ENCODE results near the gene AGBL4. TPM values are rescaled to one million over a fixed set of nuclear protein-coding genes. Genes with fewer than 3 reads are reported as not detected.

Gene AGBL4
- polyA plus RNA-seq, 4 donors, result 0.10 to 0.16 TPM; not detected in 2

DNA sequence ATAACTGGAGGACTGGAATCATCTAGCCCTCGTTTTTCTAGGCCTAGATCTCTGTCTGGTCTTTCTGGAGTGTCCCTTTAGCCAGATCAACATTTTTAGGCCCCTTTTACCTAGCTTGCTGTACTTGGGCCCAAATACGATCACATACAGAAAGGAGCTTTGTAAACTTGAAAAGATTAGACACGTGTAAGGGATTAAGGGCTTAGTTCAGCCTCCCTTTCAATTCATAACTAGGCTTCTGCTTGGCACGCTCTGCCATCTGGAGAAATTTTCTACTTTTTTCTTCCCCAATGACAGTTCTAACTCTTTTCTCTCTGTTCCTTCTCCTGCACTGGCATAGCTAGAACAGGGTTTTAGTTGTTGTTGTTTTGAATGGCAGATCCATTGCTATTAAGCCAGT lies 1093.7 kb downstream of the AGBL4 start:
- Histone ChIP-seq H3K27ac (ENCODE audit: low read depth in 1 of 3, low read length in 2 of 3) (no peak overlapping the region), H3K9me3 (ENCODE audit: control insufficient read depth in 2 of 2, insufficient read depth in 1 of 2, low read depth in 1 of 2, low read length in 1 of 2) (no peaks in the 10 kb centered on the region), H3K4me3 (ENCODE audit: low read depth in 1 of 3, low read length in 3 of 3) (no peak overlapping the region), H3K4me1 (ENCODE audit: control insufficient read depth in 3 of 3, insufficient read depth in 2 of 3, low read depth in 1 of 3, low read length in 2 of 3) (no peaks in the 10 kb centered on the region), H3K27me3 (ENCODE audit: control insufficient read depth in 3 of 3, insufficient read depth in 3 of 3, low read length in 3 of 3) (no peaks in the 10 kb centered on the region), H3K36me3 (ENCODE audit: control insufficient read depth in 3 of 3, insufficient read depth in 2 of 3, low read depth in 1 of 3, low read length in 3 of 3) (no peaks in the 10 kb centered on the region)
- DNase-seq (no peak), FAIRE-seq (no peak)
- 54 to 69% (median 64%) methylated on average over 4 of the region's 4 CpGs for WGBS, 3 donors

DNA sequence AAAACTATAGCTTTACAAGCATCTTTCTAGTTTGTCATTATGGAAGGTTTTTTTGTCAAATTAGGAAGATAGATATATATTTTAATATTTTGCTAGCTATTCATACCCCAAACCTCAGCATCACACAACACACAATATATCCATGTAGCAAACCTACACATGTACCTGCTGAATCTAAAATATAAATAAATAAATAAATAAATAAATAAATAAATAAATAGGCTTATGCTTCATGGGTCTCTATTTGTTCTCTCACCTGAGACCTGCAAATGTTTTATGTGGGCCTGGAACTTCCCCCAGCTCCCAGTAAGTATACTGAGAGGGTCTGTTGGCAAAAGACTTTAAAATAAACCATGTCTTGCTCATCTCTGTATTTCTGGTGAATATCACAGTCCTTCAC lies 1099.7 kb downstream of the AGBL4 start:
- H3K27ac ChIP-seq (ENCODE audit: low read depth in 1 of 3, low read length in 2 of 3), result no peak overlapping the region
- H3K36me3 ChIP-seq (ENCODE audit: control insufficient read depth in 3 of 3, insufficient read depth in 2 of 3, low read depth in 1 of 3, low read length in 3 of 3), result no peaks in the 10 kb centered on the region
- no peaks in the 10 kb centered on the region for H3K9me3 ChIP-seq (ENCODE audit: control insufficient read depth in 2 of 2, insufficient read depth in 1 of 2, low read depth in 1 of 2, low read length in 1 of 2)
- H3K4me1 ChIP-seq (ENCODE audit: control insufficient read depth in 3 of 3, insufficient read depth in 2 of 3, low read depth in 1 of 3, low read length in 2 of 3), result no peaks in the 10 kb centered on the region
- FAIRE-seq, result no peak
- H3K4me3 ChIP-seq (ENCODE audit: low read depth in 1 of 3, low read length in 3 of 3), result no peak overlapping the region
- H3K27me3 ChIP-seq (ENCODE audit: control insufficient read depth in 3 of 3, insufficient read depth in 3 of 3, low read length in 3 of 3), result no peaks in the 10 kb centered on the region
- no peak for DNase-seq

DNA sequence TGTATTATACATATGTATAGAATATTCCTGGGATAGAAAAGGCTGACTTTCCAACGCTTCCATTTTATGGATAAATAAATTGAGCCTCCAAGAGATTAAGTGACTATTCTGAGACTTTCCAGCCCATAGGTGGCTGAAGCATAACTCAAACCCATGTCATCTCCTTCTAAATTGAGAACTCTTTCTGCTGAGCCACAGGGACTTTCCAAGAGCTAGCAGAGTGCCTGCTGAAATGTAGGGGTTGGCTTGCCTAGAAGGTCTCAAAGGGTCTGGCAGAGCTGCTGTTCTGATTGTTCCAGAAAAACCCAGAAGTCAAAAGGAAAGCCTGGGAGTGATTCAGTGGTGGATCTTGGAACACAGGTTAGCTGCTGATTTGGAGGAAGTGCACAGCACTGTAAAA lies 1100.6 kb downstream of the AGBL4 start:
- no peaks in the 10 kb centered on the region for H3K9me3 ChIP-seq (ENCODE audit: control insufficient read depth in 2 of 2, insufficient read depth in 1 of 2, low read depth in 1 of 2, low read length in 1 of 2)
- FAIRE-seq, result no peak
- DNase-seq, result no peak
- H3K27me3 ChIP-seq (ENCODE audit: control insufficient read depth in 3 of 3, insufficient read depth in 3 of 3, low read length in 3 of 3), result no peaks in the 10 kb centered on the region
- H3K4me3 ChIP-seq (ENCODE audit: low read depth in 1 of 3, low read length in 3 of 3), result no peak overlapping the region
- H3K36me3 ChIP-seq (ENCODE audit: control insufficient read depth in 3 of 3, insufficient read depth in 2 of 3, low read depth in 1 of 3, low read length in 3 of 3), result no peaks in the 10 kb centered on the region
- 92 to 100% (median 94%) methylated on average over 1 of the region's 1 CpG for WGBS, 3 donors
- H3K4me1 ChIP-seq (ENCODE audit: control insufficient read depth in 3 of 3, insufficient read depth in 2 of 3, low read depth in 1 of 3, low read length in 2 of 3), result no peaks in the 10 kb centered on the region
- no peak overlapping the region for H3K27ac ChIP-seq (ENCODE audit: low read depth in 1 of 3, low read length in 2 of 3)

DNA sequence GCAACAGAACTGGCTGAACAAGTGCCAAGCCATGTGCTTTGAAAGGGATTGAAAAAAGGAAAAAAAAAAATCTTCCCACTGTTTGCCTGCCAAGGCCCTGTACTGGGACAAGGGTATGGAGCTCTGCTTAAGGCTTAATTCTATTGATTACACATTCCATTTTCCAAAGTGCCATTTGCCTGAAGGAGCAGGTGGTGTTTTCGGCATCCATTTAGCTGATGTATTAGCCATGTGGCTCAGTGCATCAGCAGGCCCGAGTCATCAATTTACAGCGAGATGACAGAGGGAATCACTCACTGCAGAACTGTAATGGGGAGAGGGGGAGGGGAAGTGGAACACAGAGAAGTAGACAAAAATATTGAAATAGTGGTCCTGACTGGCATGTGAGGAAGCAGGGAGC lies 1102.9 kb downstream of the AGBL4 start:
- no peak overlapping the region for H3K27ac ChIP-seq (ENCODE audit: low read depth in 1 of 3, low read length in 2 of 3)
- no peak overlapping the region for H3K4me3 ChIP-seq (ENCODE audit: low read depth in 1 of 3, low read length in 3 of 3)
- WGBS, 3 donors, result 80 to 85% (median 82%) methylated on average over 3 of the region's 3 CpGs
- H3K9me3 ChIP-seq (ENCODE audit: control insufficient read depth in 2 of 2, insufficient read depth in 1 of 2, low read depth in 1 of 2, low read length in 1 of 2), result no peaks in the 10 kb centered on the region
- H3K36me3 ChIP-seq (ENCODE audit: control insufficient read depth in 3 of 3, insufficient read depth in 2 of 3, low read depth in 1 of 3, low read length in 3 of 3), result no peaks in the 10 kb centered on the region
- no peak for DNase-seq
- FAIRE-seq, result no peak
- no peaks in the 10 kb centered on the region for H3K4me1 ChIP-seq (ENCODE audit: control insufficient read depth in 3 of 3, insufficient read depth in 2 of 3, low read depth in 1 of 3, low read length in 2 of 3)
- no peaks in the 10 kb centered on the region for H3K27me3 ChIP-seq (ENCODE audit: control insufficient read depth in 3 of 3, insufficient read depth in 3 of 3, low read length in 3 of 3)

DNA sequence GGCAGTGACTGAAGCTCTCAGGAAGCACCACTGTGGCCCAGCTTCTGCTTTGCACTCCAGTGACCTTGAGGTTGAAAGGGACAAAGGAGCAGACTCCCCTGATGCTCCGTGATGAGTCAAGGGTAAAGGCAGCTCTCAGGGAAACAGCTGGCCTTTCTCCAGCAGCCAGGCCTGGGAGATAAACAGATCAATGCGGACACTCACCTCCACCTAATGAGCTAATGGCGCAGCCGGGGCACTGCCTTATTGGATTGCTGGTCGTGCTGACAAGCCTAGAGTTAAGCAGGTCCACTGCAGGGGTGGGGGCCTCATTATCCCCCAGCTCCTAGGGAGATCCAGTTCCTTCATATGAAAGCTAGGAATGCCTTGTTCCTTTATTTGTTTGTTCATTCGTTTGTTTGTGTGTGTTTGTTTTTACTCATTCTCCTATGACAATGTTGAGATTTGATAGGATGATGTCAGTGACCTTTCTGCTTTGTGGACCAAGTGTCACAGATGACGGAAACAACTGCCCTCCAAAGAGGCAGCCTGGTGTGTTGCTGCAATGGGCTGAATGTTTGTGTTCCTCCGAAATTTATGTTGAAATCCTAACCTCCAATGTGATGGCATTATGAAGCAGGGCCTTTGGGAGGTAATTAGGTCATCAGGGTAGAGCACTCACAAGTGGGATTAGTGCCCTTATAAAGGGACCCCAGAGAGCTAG lies 1105.7 kb downstream of the AGBL4 start:
- 63 to 70% (median 70%) methylated on average over 8 of the region's 8 CpGs for WGBS, 3 donors
- DNase-seq (no peak), FAIRE-seq (no peak)
- Histone ChIP-seq H3K9me3 (ENCODE audit: control insufficient read depth in 2 of 2, insufficient read depth in 1 of 2, low read depth in 1 of 2, low read length in 1 of 2) (no peaks in the 10 kb centered on the region), H3K36me3 (ENCODE audit: control insufficient read depth in 3 of 3, insufficient read depth in 2 of 3, low read depth in 1 of 3, low read length in 3 of 3) (no peaks in the 10 kb centered on the region), H3K4me3 (ENCODE audit: low read depth in 1 of 3, low read length in 3 of 3) (no peak overlapping the region), H3K27ac (ENCODE audit: low read depth in 1 of 3, low read length in 2 of 3) (no peak overlapping the region), H3K4me1 (ENCODE audit: control insufficient read depth in 3 of 3, insufficient read depth in 2 of 3, low read depth in 1 of 3, low read length in 2 of 3) (no peaks in the 10 kb centered on the region), H3K27me3 (ENCODE audit: control insufficient read depth in 3 of 3, insufficient read depth in 3 of 3, low read length in 3 of 3) (no peaks in the 10 kb centered on the region)

DNA sequence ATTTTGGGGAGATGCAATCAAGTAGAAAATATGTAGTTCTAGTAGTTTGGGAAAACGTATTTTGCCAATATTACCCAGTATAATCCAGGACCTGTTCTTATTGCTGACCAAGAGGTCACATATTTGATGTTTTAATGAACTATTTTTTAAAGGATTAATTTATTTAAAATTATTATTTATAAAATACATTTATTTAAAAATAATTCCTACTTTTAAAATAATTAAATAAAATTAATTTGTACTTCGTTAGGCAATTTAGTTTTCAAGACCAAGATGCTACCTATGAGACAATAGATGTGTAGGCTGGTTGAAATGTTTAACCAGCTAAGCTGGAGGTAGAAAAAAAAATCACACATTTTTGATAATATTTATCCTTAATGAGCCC lies 1106.7 kb downstream of the AGBL4 start:
- Histone ChIP-seq H3K4me3 (ENCODE audit: low read depth in 1 of 3, low read length in 3 of 3) (no peak overlapping the region), H3K27me3 (ENCODE audit: control insufficient read depth in 3 of 3, insufficient read depth in 3 of 3, low read length in 3 of 3) (no peaks in the 10 kb centered on the region), H3K4me1 (ENCODE audit: control insufficient read depth in 3 of 3, insufficient read depth in 2 of 3, low read depth in 1 of 3, low read length in 2 of 3) (no peaks in the 10 kb centered on the region), H3K9me3 (ENCODE audit: control insufficient read depth in 2 of 2, insufficient read depth in 1 of 2, low read depth in 1 of 2, low read length in 1 of 2) (no peaks in the 10 kb centered on the region), H3K27ac (ENCODE audit: low read depth in 1 of 3, low read length in 2 of 3) (no peak overlapping the region), H3K36me3 (ENCODE audit: control insufficient read depth in 3 of 3, insufficient read depth in 2 of 3, low read depth in 1 of 3, low read length in 3 of 3) (no peaks in the 10 kb centered on the region)
- FAIRE-seq (no peak), DNase-seq (no peak)
- 80 to 90% (median 85%) methylated on average over 2 of the region's 2 CpGs for WGBS, 3 donors

DNA sequence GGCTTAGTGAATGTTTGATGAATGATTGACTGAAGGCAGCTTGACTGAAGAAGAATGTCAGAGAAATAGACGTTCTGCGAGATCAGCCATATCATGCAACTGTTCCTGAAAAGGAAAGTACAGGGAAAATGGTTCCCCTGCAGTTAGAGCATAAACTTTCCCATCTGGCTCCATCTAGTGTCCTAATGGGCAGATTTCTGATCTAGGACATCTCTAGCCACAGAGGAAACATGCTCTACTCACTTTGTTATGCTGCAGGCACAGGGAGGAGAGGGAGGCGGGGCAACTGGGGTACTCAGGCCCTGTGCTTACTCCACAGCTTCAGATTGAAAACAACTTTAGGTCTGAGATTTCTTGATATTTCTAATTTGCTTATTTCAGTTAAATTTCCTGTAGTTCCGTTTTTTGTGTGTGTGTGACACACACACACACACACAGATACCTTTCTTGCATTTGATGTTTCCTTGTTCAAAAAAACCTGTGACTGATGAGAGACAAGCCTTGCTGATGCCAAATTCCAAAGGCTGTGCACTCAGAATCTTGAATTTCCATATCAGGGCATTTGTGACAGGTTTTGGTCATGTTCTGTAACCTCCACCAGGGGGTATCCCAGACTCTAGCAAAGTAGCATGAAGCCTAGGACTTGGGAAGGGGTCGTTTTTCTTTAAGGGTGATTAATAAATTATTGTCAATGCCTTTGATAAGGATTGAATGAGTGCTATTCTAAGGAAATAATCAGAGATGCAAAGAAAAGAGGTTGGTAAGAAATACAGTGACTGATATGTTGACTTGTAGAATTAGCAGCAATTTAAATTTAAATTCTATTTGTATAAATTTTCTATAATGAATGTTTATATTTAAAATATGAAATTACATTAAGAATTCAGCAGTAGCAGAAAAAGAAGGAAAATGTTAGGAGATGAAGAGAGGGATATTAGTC lies 1107.4 kb downstream of the AGBL4 start:
- 19 to 29% (median 23%) methylated on average over 5 of the region's 5 CpGs for WGBS, 3 donors
- no peaks in the 10 kb centered on the region for H3K9me3 ChIP-seq (ENCODE audit: control insufficient read depth in 2 of 2, insufficient read depth in 1 of 2, low read depth in 1 of 2, low read length in 1 of 2)
- H3K4me3 ChIP-seq (ENCODE audit: low read depth in 1 of 3, low read length in 3 of 3), result no peak overlapping the region
- peak; percentile 19 to 41 for DNase-seq
- no peaks in the 10 kb centered on the region for H3K27me3 ChIP-seq (ENCODE audit: control insufficient read depth in 3 of 3, insufficient read depth in 3 of 3, low read length in 3 of 3)
- H3K4me1 ChIP-seq (ENCODE audit: control insufficient read depth in 3 of 3, insufficient read depth in 2 of 3, low read depth in 1 of 3, low read length in 2 of 3), result no peaks in the 10 kb centered on the region
- no peak for FAIRE-seq
- no peaks in the 10 kb centered on the region for H3K36me3 ChIP-seq (ENCODE audit: control insufficient read depth in 3 of 3, insufficient read depth in 2 of 3, low read depth in 1 of 3, low read length in 3 of 3)
- H3K27ac ChIP-seq (ENCODE audit: low read depth in 1 of 3, low read length in 2 of 3), result no peak overlapping the region

DNA sequence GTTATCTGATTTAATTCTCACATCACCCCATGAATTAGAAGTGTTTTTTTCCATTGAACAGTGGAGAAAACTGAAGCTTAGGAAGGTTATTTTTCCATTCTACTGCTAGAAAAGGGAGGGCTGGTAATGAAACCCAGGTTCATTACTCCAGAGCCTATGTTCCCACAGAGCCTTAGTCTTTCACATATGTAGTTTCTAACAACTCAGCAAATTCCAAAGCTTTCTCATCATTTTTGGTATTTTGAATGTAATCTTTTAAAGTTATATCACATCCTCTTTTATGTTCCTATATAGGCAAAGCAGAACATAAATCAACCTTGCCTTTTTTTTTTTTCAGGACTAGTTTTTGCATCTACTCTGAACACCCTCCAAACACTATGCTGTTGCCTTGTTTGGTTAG lies 1115.1 kb downstream of the AGBL4 start:
- DNase-seq (no peak), FAIRE-seq (no peak)
- Histone ChIP-seq H3K9me3 (ENCODE audit: control insufficient read depth in 2 of 2, insufficient read depth in 1 of 2, low read depth in 1 of 2, low read length in 1 of 2) (no peaks in the 10 kb centered on the region), H3K27ac (ENCODE audit: low read depth in 1 of 3, low read length in 2 of 3) (no peak overlapping the region), H3K36me3 (ENCODE audit: control insufficient read depth in 3 of 3, insufficient read depth in 2 of 3, low read depth in 1 of 3, low read length in 3 of 3) (no peaks in the 10 kb centered on the region), H3K4me3 (ENCODE audit: low read depth in 1 of 3, low read length in 3 of 3) (no peak overlapping the region), H3K27me3 (ENCODE audit: control insufficient read depth in 3 of 3, insufficient read depth in 3 of 3, low read length in 3 of 3) (no peaks in the 10 kb centered on the region), H3K4me1 (ENCODE audit: control insufficient read depth in 3 of 3, insufficient read depth in 2 of 3, low read depth in 1 of 3, low read length in 2 of 3) (no peaks in the 10 kb centered on the region)
